Measurements from ENCODE around the gene HAVCR2. TPM values are rescaled to one million over a fixed set of nuclear protein-coding genes. Genes with fewer than 3 reads are reported as not detected.

HAVCR2 gene
- polyA plus RNA-seq, 1 of the 3 experiments (the other 2 are of a cell fraction): 0.12 TPM

DNA sequence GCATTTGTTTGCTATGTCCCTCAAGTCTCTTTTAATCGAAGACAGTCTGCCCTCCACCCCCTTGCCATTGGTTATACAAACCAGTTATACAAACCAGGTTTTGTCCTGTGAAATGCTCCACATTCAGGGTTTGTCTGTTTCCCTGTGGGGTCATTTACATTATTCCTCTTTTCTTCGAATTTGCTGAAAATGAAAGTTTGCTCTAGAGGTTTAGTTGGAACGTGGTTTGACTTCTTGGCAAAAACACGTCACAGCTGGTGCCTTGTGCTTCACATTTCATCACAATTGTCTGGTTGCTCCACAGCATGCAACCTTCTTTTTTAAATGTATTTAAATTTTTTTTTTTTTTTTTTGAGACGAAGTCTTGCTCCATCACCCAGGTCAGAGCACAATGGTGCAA is 4.2 kb upstream of the HAVCR2 start:
- Histone ChIP-seq H2AFZ (ENCODE audit: low read depth) (no peak overlapping the region), H3F3A (replicated peaks; ENCODE audit: insufficient read depth) (no peaks in the 10 kb centered on the region), H3K4me2 (no peak overlapping the region), H3K9me2 (no peaks in the 10 kb centered on the region), H3K36me3 (replicated peaks in 1 of 2; ENCODE audit: control insufficient read depth in 1 of 2, insufficient read depth in 2 of 2, low read length in 1 of 2) (no peaks in the 10 kb centered on the region), H3K4me1 (ENCODE audit: control insufficient read depth in 1 of 2, insufficient read depth in 2 of 2, low read depth in 1 of 2, low read length in 1 of 2) (no peaks in the 10 kb centered on the region), H3K27me3 (ENCODE audit: insufficient read depth) (no peaks in the 10 kb centered on the region), H3K9me3 (no peaks in the 10 kb centered on the region), H3K4me3 (ENCODE audit: low read depth in 2 of 2, low read length in 1 of 2) (no peak overlapping the region), H3K79me2 (ENCODE audit: insufficient read depth) (no peaks in the 10 kb centered on the region), H4K20me1 (ENCODE audit: insufficient read depth) (no peaks in the 10 kb centered on the region), H3K9ac (no peak overlapping the region), H3K27ac (ENCODE audit: low read depth in 2 of 2, low read length in 1 of 2) (no peak overlapping the region)
- CTCF ChIA-PET: no interaction called here
- TF ChIP-seq NFIC (IDR thresholded peaks at IDR 0.05; ENCODE audit: borderline replicate concordance) (no peak), GATA2 (CRISPR knock-in tag; IDR thresholded peaks at IDR 0.05) (no peak), ELF1 (IDR thresholded peaks at IDR 0.05) (no peak), FOXM1 (IDR thresholded peaks at IDR 0.05; ENCODE audit: low read depth) (no peak), TEAD4 (IDR thresholded peaks at IDR 0.05; ENCODE audit: borderline replicate concordance, insufficient read depth) (no peak), NRF1 (IDR thresholded peaks at IDR 0.05; ENCODE audit: low read depth, low read length) (no peak), SMC3 (IDR thresholded peaks at IDR 0.05; ENCODE audit: low read depth, low read length) (no peak), FOXJ3 (CRISPR knock-in tag; IDR thresholded peaks at IDR 0.05) (no peak), YY1 (IDR thresholded peaks at IDR 0.05; ENCODE audit: low read depth) (no peak), CHD2 (IDR thresholded peaks at IDR 0.05; ENCODE audit: low read length, partially characterized antibody) (no peak), RXRA (IDR thresholded peaks at IDR 0.05; ENCODE audit: borderline replicate concordance, low read depth) (no peak), RFX5 (IDR thresholded peaks at IDR 0.05; ENCODE audit: low read length) (no peak), JUND (IDR thresholded peaks at IDR 0.05) (no peak)
- TF ChIP-seq, protein P1, sequence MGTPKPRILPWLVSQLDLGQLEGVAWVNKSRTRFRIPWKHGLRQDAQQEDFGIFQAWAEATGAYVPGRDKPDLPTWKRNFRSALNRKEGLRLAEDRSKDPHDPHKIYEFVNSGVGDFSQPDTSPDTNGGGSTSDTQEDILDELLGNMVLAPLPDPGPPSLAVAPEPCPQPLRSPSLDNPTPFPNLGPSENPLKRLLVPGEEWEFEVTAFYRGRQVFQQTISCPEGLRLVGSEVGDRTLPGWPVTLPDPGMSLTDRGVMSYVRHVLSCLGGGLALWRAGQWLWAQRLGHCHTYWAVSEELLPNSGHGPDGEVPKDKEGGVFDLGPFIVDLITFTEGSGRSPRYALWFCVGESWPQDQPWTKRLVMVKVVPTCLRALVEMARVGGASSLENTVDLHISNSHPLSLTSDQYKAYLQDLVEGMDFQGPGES (IDR thresholded peaks at IDR 0.05; ENCODE audit: low read depth, low read length): no peak
- TF ChIP-seq, protein P2, sequence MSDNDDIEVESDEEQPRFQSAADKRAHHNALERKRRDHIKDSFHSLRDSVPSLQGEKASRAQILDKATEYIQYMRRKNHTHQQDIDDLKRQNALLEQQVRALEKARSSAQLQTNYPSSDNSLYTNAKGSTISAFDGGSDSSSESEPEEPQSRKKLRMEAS (IDR thresholded peaks at IDR 0.05; ENCODE audit: low read depth): no peak
- TF ChIP-seq, protein P3, sequence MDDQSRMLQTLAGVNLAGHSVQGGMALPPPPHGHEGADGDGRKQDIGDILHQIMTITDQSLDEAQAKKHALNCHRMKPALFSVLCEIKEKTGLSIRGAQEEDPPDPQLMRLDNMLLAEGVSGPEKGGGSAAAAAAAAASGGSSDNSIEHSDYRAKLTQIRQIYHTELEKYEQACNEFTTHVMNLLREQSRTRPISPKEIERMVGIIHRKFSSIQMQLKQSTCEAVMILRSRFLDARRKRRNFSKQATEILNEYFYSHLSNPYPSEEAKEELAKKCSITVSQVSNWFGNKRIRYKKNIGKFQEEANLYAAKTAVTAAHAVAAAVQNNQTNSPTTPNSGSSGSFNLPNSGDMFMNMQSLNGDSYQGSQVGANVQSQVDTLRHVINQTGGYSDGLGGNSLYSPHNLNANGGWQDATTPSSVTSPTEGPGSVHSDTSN (IDR thresholded peaks at IDR 0.05): no peak
- WGBS (ENCODE audit: low lambda C conversion rate): 58% methylated on average over 5 of the region's 5 CpGs
- DNase-seq: no peak
- POLR2A ChIA-PET: no interaction called here

- no peaks in the 10 kb centered on the region for H3K27me3 ChIP-seq (ENCODE audit: insufficient read depth)
- no peaks in the 10 kb centered on the region for H4K20me1 ChIP-seq (ENCODE audit: insufficient read depth)
- POLR2A ChIA-PET: no interaction called here
- no peak overlapping the region for H3K4me3 ChIP-seq (ENCODE audit: low read depth in 2 of 2, low read length in 1 of 2)
- H3K36me3 ChIP-seq (replicated peaks in 1 of 2; ENCODE audit: control insufficient read depth in 1 of 2, insufficient read depth in 2 of 2, low read length in 1 of 2): no peaks in the 10 kb centered on the region
- H3K4me2 ChIP-seq: no peak overlapping the region
- no peak overlapping the region for H3K27ac ChIP-seq (ENCODE audit: low read depth in 2 of 2, low read length in 1 of 2)
- no peak overlapping the region for H2AFZ ChIP-seq (ENCODE audit: low read depth)
- no peaks in the 10 kb centered on the region for H3K9me2 ChIP-seq
- H3K9ac ChIP-seq: no peak overlapping the region
- no peaks in the 10 kb centered on the region for H3F3A ChIP-seq (replicated peaks; ENCODE audit: insufficient read depth)
- no peaks in the 10 kb centered on the region for H3K4me1 ChIP-seq (ENCODE audit: control insufficient read depth in 1 of 2, insufficient read depth in 2 of 2, low read depth in 1 of 2, low read length in 1 of 2)
- 45% methylated on average over 1 of the region's 1 CpG for WGBS (ENCODE audit: low lambda C conversion rate)
- no peaks in the 10 kb centered on the region for H3K9me3 ChIP-seq
- CTCF ChIA-PET: no interaction called here
- no peak for DNase-seq
- H3K79me2 ChIP-seq (ENCODE audit: insufficient read depth): no peaks in the 10 kb centered on the region
- TF ChIP-seq FOXJ3 (CRISPR knock-in tag; IDR thresholded peaks at IDR 0.05): no peak
- TF ChIP-seq POLR2AphosphoS5 (IDR thresholded peaks at IDR 0.05; ENCODE audit: low read depth, low read length): no peak
- TF ChIP-seq, protein P1 (IDR thresholded peaks at IDR 0.05; ENCODE audit: low read depth, low read length): no peak
- TF ChIP-seq ELF1 (IDR thresholded peaks at IDR 0.05): no peak
- TF ChIP-seq REST (IDR thresholded peaks at IDR 0.05; ENCODE audit: low read depth, low read length): no peak
- TF ChIP-seq RXRA (IDR thresholded peaks at IDR 0.05; ENCODE audit: borderline replicate concordance, low read depth): no peak
- TF ChIP-seq, protein P4, sequence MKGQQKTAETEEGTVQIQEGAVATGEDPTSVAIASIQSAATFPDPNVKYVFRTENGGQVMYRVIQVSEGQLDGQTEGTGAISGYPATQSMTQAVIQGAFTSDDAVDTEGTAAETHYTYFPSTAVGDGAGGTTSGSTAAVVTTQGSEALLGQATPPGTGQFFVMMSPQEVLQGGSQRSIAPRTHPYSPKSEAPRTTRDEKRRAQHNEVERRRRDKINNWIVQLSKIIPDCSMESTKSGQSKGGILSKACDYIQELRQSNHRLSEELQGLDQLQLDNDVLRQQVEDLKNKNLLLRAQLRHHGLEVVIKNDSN (IDR thresholded peaks at IDR 0.05; ENCODE audit: borderline replicate concordance, low read depth): no peak
- no peak for TF ChIP-seq RAD21 (IDR thresholded peaks at IDR 0.05; ENCODE audit: low read length)
- no peak for TF ChIP-seq RFX5 (IDR thresholded peaks at IDR 0.05; ENCODE audit: low read length)
- TF ChIP-seq SIN3A (IDR thresholded peaks at IDR 0.05; ENCODE audit: borderline replicate concordance, low read depth, low read length): no peak
- TF ChIP-seq NFIC (IDR thresholded peaks at IDR 0.05; ENCODE audit: borderline replicate concordance): no peak
- TF ChIP-seq FOXM1 (IDR thresholded peaks at IDR 0.05; ENCODE audit: low read depth): no peak
- TF ChIP-seq FOSL2 (IDR thresholded peaks at IDR 0.05; ENCODE audit: borderline replicate concordance, low read depth): no peak
Measured at GRCh38 chr5:157109744-157110143, 900 bp upstream of the HAVCR2 start.

All from SK-N-SH (cell line).